ENCODE data around the gene ICA1L.
"Not testable (repeated sequence)": the region's sequence is repeated elsewhere in the genome, so short reads cannot be mapped to it uniquely, and the experiment has no call there.

Gene ICA1L

GRCh38 chr2:202818321-202818720 lies 53.2 kb downstream of the ICA1L start:
- Histone ChIP-seq H3K27ac (no peak overlapping the region), H3K36me3 (replicated peaks) (no peaks in the 10 kb centered on the region), H3K27me3 (replicated peaks) (no peaks in the 10 kb centered on the region), H3K4me3 (ENCODE audit: low read depth, low read length) (no peak overlapping the region)
- DNase-seq, result no peak
- no peak for TF ChIP-seq CTCF (IDR thresholded peaks at IDR 0.05; ENCODE audit: low read depth, low read length, missing control alignments)
- in situ Hi-C loops (cut with HindIII; ENCODE audit: low pct_ligation_motif_present, low sequenced_read_pairs), result no loop called here

- Histone ChIP-seq H3K27me3 (replicated peaks) (no peaks in the 10 kb centered on the region), H3K4me3 (ENCODE audit: low read depth, low read length) (no peak overlapping the region), H3K36me3 (replicated peaks) (no peaks in the 10 kb centered on the region), H3K27ac (no peak overlapping the region)
- no peak for TF ChIP-seq CTCF (IDR thresholded peaks at IDR 0.05; ENCODE audit: low read depth, low read length, missing control alignments)
- no peak for DNase-seq
- in situ Hi-C loops (cut with HindIII; ENCODE audit: low pct_ligation_motif_present, low sequenced_read_pairs), result no loop called here
Measured at GRCh38 chr2:202817771-202818170, 53.8 kb downstream of the ICA1L start.

- Histone ChIP-seq H3K27ac (no peak overlapping the region), H3K4me3 (ENCODE audit: low read depth, low read length) (no peak overlapping the region), H3K36me3 (replicated peaks) (no peaks in the 10 kb centered on the region), H3K27me3 (replicated peaks) (no peaks in the 10 kb centered on the region)
- no peak for TF ChIP-seq CTCF (IDR thresholded peaks at IDR 0.05; ENCODE audit: low read depth, low read length, missing control alignments)
- DNase-seq, result peak; percentile 8
- in situ Hi-C loops (cut with HindIII; ENCODE audit: low pct_ligation_motif_present, low sequenced_read_pairs), result no loop called here
Measured at GRCh38 chr2:202815548-202816360, 55.8 kb downstream of the ICA1L start.

GRCh38 chr2:202814226-202814625 lies 57.3 kb downstream of the ICA1L start:
- no peak for DNase-seq
- no peak for TF ChIP-seq CTCF (IDR thresholded peaks at IDR 0.05; ENCODE audit: low read depth, low read length, missing control alignments)
- Histone ChIP-seq H3K27me3 (replicated peaks) (no peaks in the 10 kb centered on the region), H3K27ac (no peak overlapping the region), H3K4me3 (ENCODE audit: low read depth, low read length) (no peak overlapping the region), H3K36me3 (replicated peaks) (no peaks in the 10 kb centered on the region)
- in situ Hi-C loops (cut with HindIII; ENCODE audit: low pct_ligation_motif_present, low sequenced_read_pairs), result no loop called here

GRCh38 chr2:202813387-202813786 lies 58.2 kb downstream of the ICA1L start:
- in situ Hi-C loops (cut with HindIII; ENCODE audit: low pct_ligation_motif_present, low sequenced_read_pairs), result no loop called here
- no peak for TF ChIP-seq CTCF (IDR thresholded peaks at IDR 0.05; ENCODE audit: low read depth, low read length, missing control alignments)
- Histone ChIP-seq H3K27ac (no peak overlapping the region), H3K4me3 (ENCODE audit: low read depth, low read length) (no peak overlapping the region), H3K27me3 (replicated peaks) (no peaks in the 10 kb centered on the region), H3K36me3 (replicated peaks) (no peaks in the 10 kb centered on the region)
- no peak for DNase-seq

- no peak for TF ChIP-seq CTCF (IDR thresholded peaks at IDR 0.05; ENCODE audit: low read depth, low read length, missing control alignments)
- H3K36me3 ChIP-seq (replicated peaks), result no peaks in the 10 kb centered on the region
- no peaks in the 10 kb centered on the region for H3K27me3 ChIP-seq (replicated peaks)
- DNase-seq, result no peak
- H3K27ac ChIP-seq, result no peak overlapping the region
- in situ Hi-C loops (cut with HindIII; ENCODE audit: low pct_ligation_motif_present, low sequenced_read_pairs), result no loop called here
- H3K4me3 ChIP-seq (ENCODE audit: low read depth, low read length), result no peak overlapping the region
Measured at GRCh38 chr2:202808754-202809153, 62.8 kb downstream of the ICA1L start.

GRCh38 chr2:202807431-202808138 lies 64.0 kb downstream of the ICA1L start:
- in situ Hi-C loops (cut with HindIII; ENCODE audit: low pct_ligation_motif_present, low sequenced_read_pairs); H3K4me3 ChIP-seq (ENCODE audit: low read depth, low read length); H3K27me3 ChIP-seq (replicated peaks); H3K27ac ChIP-seq; H3K36me3 ChIP-seq (replicated peaks): not testable (repeated sequence)
- DNase-seq, result peak; percentile 75

- H3K27me3 ChIP-seq (replicated peaks); in situ Hi-C loops (cut with HindIII; ENCODE audit: low pct_ligation_motif_present, low sequenced_read_pairs); H3K27ac ChIP-seq; H3K4me3 ChIP-seq (ENCODE audit: low read depth, low read length); H3K36me3 ChIP-seq (replicated peaks): not testable (repeated sequence)
- peak; percentile 38 for DNase-seq
Measured at GRCh38 chr2:202805911-202806310, 65.7 kb downstream of the ICA1L start.
